Stimulated activated CD4-positive, alpha-beta T cell treated with anti-CD3 and anti-CD28 coated beads, Interleukin-2, amount 100 ng/mL, for 24 hours (primary cell): ENCODE measurements around the gene HNF1B.
"Not testable (repeated sequence)": the region's sequence is repeated elsewhere in the genome, so short reads cannot be mapped to it uniquely, and the experiment has no call there.

Source experiments
- DNase-seq, 2 donors: peaks; one replicate each; pipeline ENCODE4 v3.0.0-alpha.2; 2020

The HNF1B gene

GRCh38 chr17:37744961-37745800 is at the start of gene HNF1B:
Gene HNF1B (minus strand): TSS chr17:37745059. CDS start chr17:37744884, 175 bp downstream.
- DNase-seq: peak in 1 of 2 donors; percentile 13

GRCh38 chr17:37792787-37793186 is 47.9 kb upstream of the HNF1B start:
- no peak for DNase-seq

GRCh38 chr17:37791447-37792399 is 46.9 kb upstream of the HNF1B start:
- peak; percentile 43 to 44 for DNase-seq

- no peak for DNase-seq
Measured at GRCh38 chr17:37789771-37790541, 45.1 kb upstream of the HNF1B start.

- DNase-seq: no peak
Measured at GRCh38 chr17:37789021-37789565, 44.2 kb upstream of the HNF1B start.

GRCh38 chr17:37788526-37788925 is 43.7 kb upstream of the HNF1B start:
- DNase-seq: no peak

- DNase-seq: no peak
Measured at GRCh38 chr17:37787055-37787757, 42.3 kb upstream of the HNF1B start.

GRCh38 chr17:37786481-37786880 is 41.6 kb upstream of the HNF1B start:
- DNase-seq: no peak

GRCh38 chr17:37782460-37782859 is 37.6 kb upstream of the HNF1B start:
- not testable (repeated sequence) for DNase-seq

GRCh38 chr17:37781451-37781850 is 36.6 kb upstream of the HNF1B start:
- no peak for DNase-seq

GRCh38 chr17:37779554-37779953 is 34.7 kb upstream of the HNF1B start:
- no peak for DNase-seq

- DNase-seq: peak; percentile 30 to 32
Measured at GRCh38 chr17:37774504-37774903, 29.6 kb upstream of the HNF1B start.

- no peak for DNase-seq
Measured at GRCh38 chr17:37772982-37773381, 28.1 kb upstream of the HNF1B start.

- DNase-seq: peak; percentile 45 to 69
Measured at GRCh38 chr17:37770631-37771518, 26.0 kb upstream of the HNF1B start.

- no peak for DNase-seq
Measured at GRCh38 chr17:37769050-37769449, 24.2 kb upstream of the HNF1B start.

GRCh38 chr17:37768438-37768837 is 23.6 kb upstream of the HNF1B start:
- DNase-seq: no peak

- DNase-seq: no peak
Measured at GRCh38 chr17:37766971-37767370, 22.1 kb upstream of the HNF1B start.

- DNase-seq: no peak
Measured at GRCh38 chr17:37764383-37764782, 19.5 kb upstream of the HNF1B start.

- DNase-seq: no peak
Measured at GRCh38 chr17:37762666-37763065, 17.8 kb upstream of the HNF1B start.

- no peak for DNase-seq
Measured at GRCh38 chr17:37761961-37762360, 17.1 kb upstream of the HNF1B start.

- DNase-seq: no peak
Measured at GRCh38 chr17:37761059-37761458, 16.2 kb upstream of the HNF1B start.
